ENCODE data around the gene ADAM17.
A peak's percentile ranks its signal among the peaks of the same experiment; 100 is the strongest.
"Not testable (repeated sequence)": the region's sequence is repeated elsewhere in the genome, so short reads cannot be mapped to it uniquely, and the experiment has no call there.

Gene ADAM17

DNA sequence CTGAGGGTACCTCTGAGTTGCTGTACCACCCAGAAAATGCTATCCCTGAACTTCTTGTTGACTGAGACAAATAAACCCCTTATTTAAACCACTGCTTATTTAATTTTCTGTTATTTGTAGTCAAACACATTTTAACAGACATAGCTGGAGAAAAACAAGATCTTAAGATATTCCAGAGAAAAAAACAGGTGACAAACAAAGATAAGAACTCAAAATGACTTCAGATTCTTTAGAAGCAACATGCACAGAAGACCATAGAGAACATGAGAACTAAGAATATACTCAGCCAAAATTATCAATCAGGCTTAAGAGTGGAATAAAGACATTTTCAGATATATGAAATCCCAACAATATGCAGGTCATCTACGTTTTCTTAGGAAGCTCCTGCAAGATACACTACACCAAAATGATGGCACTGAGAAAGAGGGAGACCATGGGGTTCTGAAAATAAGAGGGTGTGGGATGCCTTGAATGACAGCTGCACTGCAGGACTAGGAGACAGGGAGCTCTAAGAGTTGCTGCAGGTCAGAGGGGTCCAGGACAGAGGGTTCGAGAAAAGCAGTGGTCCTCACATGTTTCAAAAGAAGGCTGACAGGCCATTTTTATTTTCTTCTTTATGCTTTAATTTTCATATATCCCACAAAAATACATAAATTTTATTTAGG is 38.4 kb downstream of the ADAM17 start:
- H3K27ac Mint-ChIP-seq, result peak overlapping the region in 1 of 2 donors; percentile 4
- DNase-seq (no peak), ATAC-seq (no peak)
- H3K4me1 Mint-ChIP-seq, result no peaks in the 10 kb centered on the region
- H3K27me3 Mint-ChIP-seq, result no peaks in the 10 kb centered on the region
- H3K9me3 Mint-ChIP-seq, result no peaks in the 10 kb centered on the region
- H3K4me3 Mint-ChIP-seq, result no peak overlapping the region

DNA sequence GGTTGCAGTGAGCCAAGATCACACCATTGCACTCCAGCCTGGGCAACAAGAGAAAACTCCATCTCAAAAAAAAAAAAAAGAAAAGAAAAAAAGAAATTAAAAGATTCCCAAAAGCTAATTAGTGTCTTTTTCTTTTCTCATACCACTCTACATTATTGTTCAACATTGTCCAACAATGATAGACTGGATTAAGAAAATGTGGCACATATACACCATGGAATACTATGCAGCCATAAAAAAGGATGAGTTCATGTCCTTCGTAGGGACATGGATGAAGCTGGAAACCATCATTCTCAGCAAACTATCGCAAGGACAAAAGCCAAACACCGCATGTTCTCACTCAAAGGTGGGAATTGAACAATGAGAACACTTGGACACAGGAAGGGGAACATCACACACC is 41.7 kb downstream of the ADAM17 start:
- DNase-seq, H3K9me3 Mint-ChIP-seq: not testable (repeated sequence)

DNA sequence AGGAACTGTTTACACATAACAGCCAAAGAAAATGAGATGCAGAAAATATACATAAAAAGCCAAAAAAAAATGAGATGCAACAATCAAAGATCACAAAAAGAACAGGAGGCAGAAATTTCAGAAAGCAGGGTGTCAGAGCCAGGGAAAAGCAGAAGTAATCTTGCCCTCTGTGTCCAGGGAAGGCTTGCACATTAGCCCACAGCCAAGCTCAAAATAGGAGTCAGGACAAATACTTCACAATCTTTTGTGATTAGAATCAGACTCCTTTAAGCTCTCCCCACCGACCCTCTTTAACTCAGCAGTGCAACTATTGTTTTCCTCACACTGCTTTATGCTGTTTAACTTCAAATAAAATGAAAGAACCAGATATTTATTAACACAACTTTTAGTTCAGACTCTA is 46.7 kb downstream of the ADAM17 start:
- Mint-ChIP-seq H3K4me1 (no peaks in the 10 kb centered on the region), H3K9me3 (no peaks in the 10 kb centered on the region), H3K4me3 (no peak overlapping the region), H3K27ac (no peak overlapping the region), H3K27me3 (no peaks in the 10 kb centered on the region)
- DNase-seq (no peak), ATAC-seq (no peak)

More for the DNA sequence above, 41.7 kb downstream of the ADAM17 start:
- not testable (repeated sequence) for H3K27me3 Mint-ChIP-seq, H3K4me1 Mint-ChIP-seq, H3K4me3 Mint-ChIP-seq, H3K27ac Mint-ChIP-seq, ATAC-seq

DNA sequence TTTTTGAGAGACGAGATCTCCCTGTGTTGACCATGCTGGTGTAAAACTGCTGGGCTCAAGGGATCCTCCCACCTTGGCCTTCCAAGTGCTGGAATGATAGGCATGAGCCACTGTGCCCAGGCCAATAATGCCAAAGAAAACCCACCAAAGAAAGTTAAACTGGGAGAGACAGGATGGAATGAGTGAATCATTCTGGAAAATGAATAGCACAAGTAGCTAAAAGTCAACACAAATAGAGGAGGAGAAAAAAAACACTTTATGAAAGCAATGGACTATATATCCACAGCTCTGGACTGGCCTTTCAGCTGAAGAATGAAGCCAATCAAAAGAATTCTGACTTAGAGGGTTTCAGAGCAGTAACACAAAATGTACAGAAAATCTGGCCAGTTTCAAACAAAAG is 57.4 kb downstream of the ADAM17 start:
- no peaks in the 10 kb centered on the region for H3K9me3 Mint-ChIP-seq
- no peaks in the 10 kb centered on the region for H3K27me3 Mint-ChIP-seq
- ATAC-seq (no peak), DNase-seq (no peak)
- no peak overlapping the region for H3K4me3 Mint-ChIP-seq
- H3K4me1 Mint-ChIP-seq, result peaks cover 42% of the 10 kb centered on the region
- H3K27ac Mint-ChIP-seq, result peak overlapping the region in 1 of 2 donors; percentile 63

DNA sequence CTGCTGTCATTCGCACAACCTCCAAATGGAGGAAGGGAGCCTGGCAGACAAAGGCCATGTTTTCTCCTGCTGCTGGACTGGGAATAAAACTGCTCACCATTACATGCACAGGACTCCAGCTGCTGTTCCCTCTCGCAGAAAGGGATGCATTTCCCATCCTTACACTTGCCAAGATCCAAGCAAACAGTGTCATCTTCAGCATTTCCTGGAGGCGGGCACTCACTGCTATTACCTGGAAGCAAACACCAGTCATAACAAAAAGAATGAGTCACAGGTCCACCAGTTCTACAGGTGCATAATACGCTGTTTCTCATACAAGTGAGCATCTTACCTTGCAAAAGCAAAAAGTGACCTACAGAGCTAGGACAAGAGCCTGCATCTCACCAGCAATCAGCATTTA is 58.6 kb downstream of the ADAM17 start:
- H3K4me1 Mint-ChIP-seq, result peaks cover 39% of the 10 kb centered on the region
- H3K27ac Mint-ChIP-seq, result no peak overlapping the region

DNA sequence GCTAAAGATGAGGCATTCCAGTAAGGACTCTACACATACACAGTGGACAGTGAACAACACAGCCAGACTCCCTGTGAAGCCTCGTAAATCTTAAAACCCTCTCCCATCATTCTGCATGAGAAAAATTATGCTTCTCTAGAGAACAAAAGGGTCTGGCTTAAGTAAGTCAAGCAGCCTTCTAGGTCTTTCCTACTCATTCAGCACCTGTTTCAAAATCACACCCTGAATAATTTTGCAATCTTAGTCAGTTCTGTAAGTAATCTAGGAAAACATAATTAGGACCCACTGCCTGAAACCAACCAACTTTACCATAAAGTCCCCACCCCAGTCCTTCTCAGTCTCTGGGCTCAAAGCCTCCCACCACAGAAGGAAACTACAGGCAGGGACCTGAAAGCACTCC is 61.5 kb downstream of the ADAM17 start:
- no peaks in the 10 kb centered on the region for H3K27me3 Mint-ChIP-seq
- no peaks in the 10 kb centered on the region for H3K9me3 Mint-ChIP-seq
- peaks cover 34% of the 10 kb centered on the region for H3K4me1 Mint-ChIP-seq
- ATAC-seq (peak; percentile 20), DNase-seq (no peak)
- no peak overlapping the region for H3K4me3 Mint-ChIP-seq
- no peak overlapping the region for H3K27ac Mint-ChIP-seq

More for the DNA sequence above, 58.6 kb downstream of the ADAM17 start:
- DNase-seq (no peak), ATAC-seq (peak; percentile 43)
- Mint-ChIP-seq H3K27me3 (no peaks in the 10 kb centered on the region), H3K4me3 (no peak overlapping the region), H3K9me3 (no peaks in the 10 kb centered on the region)

DNA sequence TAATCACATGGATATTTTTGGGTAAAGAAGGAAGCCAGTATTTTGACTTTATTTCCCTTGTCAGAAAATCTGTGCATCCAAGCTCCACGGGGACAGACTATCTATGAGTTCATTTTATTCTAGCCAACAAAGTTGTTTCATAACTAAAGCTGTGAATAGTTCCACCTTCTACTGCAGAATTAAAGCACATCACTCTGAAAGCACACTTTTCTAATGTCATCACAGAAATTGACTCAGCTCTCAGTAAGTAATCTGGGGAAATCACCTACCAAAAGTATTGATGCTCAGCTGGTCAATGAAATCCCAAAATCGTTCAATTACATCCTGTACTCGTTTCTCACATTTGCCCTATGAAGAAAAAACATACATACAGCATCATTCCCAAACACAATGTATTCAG is 62.2 kb downstream of the ADAM17 start:
- no peak overlapping the region for H3K27ac Mint-ChIP-seq
- no peaks in the 10 kb centered on the region for H3K9me3 Mint-ChIP-seq
- ATAC-seq (peak; percentile 57), DNase-seq (no peak)
- H3K4me3 Mint-ChIP-seq, result no peak overlapping the region
- peaks cover 40% of the 10 kb centered on the region for H3K4me1 Mint-ChIP-seq
- no peaks in the 10 kb centered on the region for H3K27me3 Mint-ChIP-seq

DNA sequence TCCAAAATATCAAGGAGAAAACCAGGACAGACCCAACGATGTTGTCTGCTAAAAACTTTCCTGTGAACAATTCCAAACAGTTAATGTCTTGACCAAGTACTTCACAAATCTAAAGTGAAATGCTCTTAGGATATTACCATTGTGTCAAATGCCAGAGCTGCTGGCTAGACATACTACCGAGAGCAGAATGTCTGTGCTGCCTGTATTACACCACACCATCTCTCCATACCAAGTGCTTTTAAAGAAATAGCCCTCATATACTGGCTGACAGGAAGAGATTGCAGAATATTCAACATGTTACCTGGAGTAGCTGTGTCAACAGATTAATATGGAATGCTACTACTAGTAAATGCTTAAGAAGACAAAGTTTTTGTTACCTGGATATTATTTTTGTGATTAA is 62.7 kb downstream of the ADAM17 start:
- Mint-ChIP-seq H3K4me1 (peaks cover 42% of the 10 kb centered on the region), H3K4me3 (no peak overlapping the region), H3K9me3 (no peaks in the 10 kb centered on the region), H3K27me3 (no peaks in the 10 kb centered on the region), H3K27ac (no peak overlapping the region)
- DNase-seq (no peak), ATAC-seq (no peak)

DNA sequence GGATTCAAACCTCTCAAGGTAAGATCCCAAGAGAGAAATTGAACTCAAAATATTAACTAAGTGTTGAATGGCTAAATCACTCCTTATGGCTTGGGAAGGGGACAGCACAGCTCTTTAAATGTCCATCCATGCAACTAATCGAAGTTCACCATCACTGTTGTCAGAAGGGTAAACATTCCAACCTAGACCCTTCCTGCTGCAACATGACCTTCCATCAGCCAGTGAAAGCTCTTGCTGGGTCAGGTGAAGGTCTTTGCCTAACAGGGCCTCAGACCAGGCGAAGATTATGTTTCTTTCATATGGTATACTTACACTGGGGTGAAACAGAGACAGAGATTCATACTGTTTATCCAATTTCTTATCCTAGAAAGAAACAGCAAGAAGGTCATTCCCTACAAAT is 64.8 kb downstream of the ADAM17 start:
- no peak for ATAC-seq
- no peak for DNase-seq
- peaks cover 25% of the 10 kb centered on the region for H3K4me1 Mint-ChIP-seq
- H3K27me3 Mint-ChIP-seq, result no peaks in the 10 kb centered on the region
- peak overlapping the region; percentile 41 to 78 for H3K27ac Mint-ChIP-seq
- H3K9me3 Mint-ChIP-seq, result no peaks in the 10 kb centered on the region
- no peak overlapping the region for H3K4me3 Mint-ChIP-seq

DNA sequence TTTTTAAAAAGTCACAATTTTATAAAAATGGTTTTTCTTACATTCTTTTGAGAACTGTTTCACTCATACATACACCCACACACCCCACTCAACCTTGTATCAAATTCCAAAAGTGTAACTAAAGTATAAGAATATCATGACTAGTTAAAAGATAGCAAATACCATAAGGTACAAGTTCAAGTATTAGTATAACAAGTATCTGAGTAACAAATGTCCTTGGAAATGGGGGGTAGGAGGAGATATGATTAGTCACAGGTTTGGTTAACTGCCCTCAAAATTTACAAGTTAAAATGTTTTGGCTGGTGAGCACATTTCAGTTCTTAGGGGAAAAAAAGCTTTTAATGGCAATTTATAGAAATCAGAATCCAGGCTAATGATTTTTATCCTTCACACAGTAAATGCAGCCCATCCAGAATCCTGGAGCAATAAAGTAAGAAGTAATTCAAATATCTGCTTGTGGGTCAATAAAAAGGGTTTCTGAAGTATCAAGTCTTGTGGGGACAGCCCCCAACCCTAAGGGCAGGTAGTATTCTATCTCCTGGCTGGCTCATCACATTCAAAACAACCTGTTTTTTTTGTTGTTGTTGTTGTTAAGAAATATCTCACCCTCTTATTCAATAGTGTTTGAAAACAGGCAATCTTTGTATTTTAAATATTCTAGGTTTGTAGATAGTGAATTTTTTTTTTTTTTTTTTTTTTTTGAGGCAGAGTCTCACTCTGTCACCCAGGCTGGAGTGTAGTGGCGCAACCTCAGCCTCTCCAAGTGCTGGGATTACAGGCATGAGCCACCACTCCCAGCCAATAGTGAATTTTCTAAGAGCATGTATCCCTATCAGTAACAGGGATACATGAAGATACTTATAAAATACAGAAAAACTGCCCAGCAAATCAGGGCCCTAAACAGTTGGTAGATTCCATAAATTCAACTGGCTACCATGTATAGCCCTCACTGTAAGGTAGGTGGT is 66.8 kb downstream of the ADAM17 start:
- ATAC-seq (peak; percentile 76), DNase-seq (no peak)
- Mint-ChIP-seq H3K27me3 (no peaks in the 10 kb centered on the region), H3K27ac (peak overlapping the region; percentile 5 to 34), H3K9me3 (no peaks in the 10 kb centered on the region), H3K4me1 (peaks cover 17% of the 10 kb centered on the region), H3K4me3 (no peak overlapping the region)

DNA sequence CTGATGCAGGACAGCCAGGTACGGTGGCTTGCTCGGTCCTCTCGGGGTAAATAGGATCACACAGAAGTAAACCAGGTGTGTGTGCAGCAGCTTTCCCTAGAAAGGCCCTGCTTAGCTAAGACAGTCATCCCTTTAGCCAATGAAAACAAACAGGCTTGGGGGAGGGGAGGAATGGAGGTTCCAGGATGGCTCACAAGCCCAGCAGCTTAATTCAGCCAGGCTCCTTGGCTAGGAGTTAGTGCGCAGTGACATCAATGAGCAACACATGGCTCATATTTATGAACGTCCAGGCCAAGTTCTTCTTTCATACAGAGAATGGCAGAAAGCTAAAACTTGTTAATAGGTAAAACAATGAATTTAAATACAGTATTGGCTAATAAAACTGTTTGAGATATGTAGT is 71.1 kb downstream of the ADAM17 start:
- H3K4me1 Mint-ChIP-seq, result peaks cover 15% of the 10 kb centered on the region
- ATAC-seq, result no peak
- DNase-seq, result no peak
- H3K4me3 Mint-ChIP-seq, result no peak overlapping the region
- H3K27ac Mint-ChIP-seq, result peak overlapping the region in 1 of 2 donors; percentile 12
- H3K9me3 Mint-ChIP-seq, result no peaks in the 10 kb centered on the region
- H3K27me3 Mint-ChIP-seq, result no peaks in the 10 kb centered on the region

DNA sequence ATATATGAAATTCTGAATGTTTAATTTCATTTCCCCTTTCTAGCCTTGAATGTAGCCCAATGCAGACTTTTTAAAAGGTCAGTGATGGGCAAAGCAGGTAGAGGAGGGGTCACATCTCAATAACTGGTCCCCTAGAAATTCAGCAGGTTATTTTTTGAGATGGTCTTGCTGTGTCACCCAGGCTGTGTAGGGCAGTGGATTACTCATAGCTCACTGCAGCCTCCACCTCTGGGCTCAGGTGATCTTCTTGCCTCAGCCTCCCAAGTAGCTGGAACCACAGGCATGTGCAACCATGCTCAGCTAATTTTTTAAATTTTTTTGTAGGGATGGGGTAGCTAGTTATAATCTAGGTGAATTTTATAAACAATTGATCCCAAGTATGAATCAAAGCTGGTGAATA is 72.5 kb downstream of the ADAM17 start:
- Mint-ChIP-seq H3K4me3 (no peak overlapping the region), H3K27ac (no peak overlapping the region), H3K4me1 (peaks cover 13% of the 10 kb centered on the region), H3K27me3 (no peaks in the 10 kb centered on the region), H3K9me3 (no peaks in the 10 kb centered on the region)
- ATAC-seq (no peak), DNase-seq (no peak)

DNA sequence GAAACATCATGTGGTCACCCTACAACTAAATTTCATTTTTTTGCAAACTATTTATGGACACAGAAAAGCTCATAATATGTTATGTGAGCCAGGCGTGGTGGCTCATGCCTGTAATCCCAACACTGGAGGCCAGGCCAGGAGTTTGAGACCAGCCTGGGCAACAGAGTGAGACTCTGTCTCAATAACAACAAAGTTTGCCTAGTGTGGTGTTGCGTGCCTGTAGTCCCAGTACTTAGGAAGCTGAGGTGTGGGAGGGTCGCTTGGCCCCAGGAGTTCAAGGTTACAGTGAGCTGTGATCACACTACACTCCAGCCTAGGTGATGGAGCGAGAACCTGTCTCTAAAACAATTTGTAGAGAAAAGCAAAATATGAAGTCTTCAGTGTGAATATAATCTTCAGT is 75.5 kb downstream of the ADAM17 start:
- Mint-ChIP-seq H3K4me1 (peaks cover 41% of the 10 kb centered on the region), H3K27me3 (no peaks in the 10 kb centered on the region), H3K27ac (peak overlapping the region; percentile 38 to 67), H3K4me3 (no peak overlapping the region), H3K9me3 (peaks cover 0 to 7% of the 10 kb centered on the region in 2 donors)
- no peak for DNase-seq
- ATAC-seq, result no peak

DNA sequence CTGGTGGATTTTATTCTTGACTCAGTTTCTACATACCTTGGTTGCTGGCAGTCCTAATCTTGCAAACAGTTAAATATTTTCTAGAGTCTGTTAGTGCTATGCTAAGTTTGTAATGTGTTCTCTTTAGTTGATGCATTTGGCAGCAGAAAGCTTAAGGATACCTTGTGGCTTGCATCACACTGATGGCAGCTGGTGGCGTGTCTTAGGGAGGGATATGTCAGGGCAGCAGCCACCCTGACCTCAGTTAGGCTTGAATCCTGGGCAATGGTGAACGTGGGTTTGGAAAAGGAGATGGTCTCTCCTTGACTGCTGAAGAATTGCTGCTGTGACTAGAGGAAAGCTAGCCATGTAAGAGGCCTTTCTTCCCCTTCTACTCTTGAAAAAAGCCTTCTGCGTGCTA is 77.1 kb downstream of the ADAM17 start:
- H3K27me3 Mint-ChIP-seq, result no peaks in the 10 kb centered on the region
- H3K4me1 Mint-ChIP-seq, result peaks cover 42% of the 10 kb centered on the region

DNA sequence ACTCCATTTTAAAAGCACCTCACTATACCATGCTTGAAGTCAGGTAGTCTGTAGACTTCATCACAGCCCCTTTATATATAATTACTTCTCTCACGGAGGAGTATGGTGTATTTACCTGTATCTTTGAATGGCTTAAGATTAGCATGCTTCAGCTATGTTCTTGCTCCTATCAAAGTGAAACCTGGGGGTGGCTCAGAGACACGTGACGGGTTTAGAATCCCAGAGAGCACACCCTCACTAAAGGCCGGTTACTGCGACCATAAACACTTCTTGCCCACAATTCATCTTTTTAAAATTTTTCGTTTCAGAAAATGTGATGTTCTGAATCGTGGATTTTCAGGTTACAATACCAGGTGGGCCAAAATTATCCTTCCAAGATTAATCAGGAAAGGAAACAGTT is 77.7 kb downstream of the ADAM17 start:
- no peak overlapping the region for H3K4me3 Mint-ChIP-seq
- ATAC-seq (no peak), DNase-seq (no peak)
- no peak overlapping the region for H3K27ac Mint-ChIP-seq
- H3K4me1 Mint-ChIP-seq, result peaks cover 47% of the 10 kb centered on the region
- H3K9me3 Mint-ChIP-seq, result peaks cover 0 to 7% of the 10 kb centered on the region in 2 donors
- H3K27me3 Mint-ChIP-seq, result no peaks in the 10 kb centered on the region

More for the DNA sequence above, 77.1 kb downstream of the ADAM17 start:
- peaks cover 0 to 7% of the 10 kb centered on the region in 2 donors for H3K9me3 Mint-ChIP-seq
- no peak overlapping the region for H3K27ac Mint-ChIP-seq
- H3K4me3 Mint-ChIP-seq, result no peak overlapping the region
- ATAC-seq (no peak), DNase-seq (no peak)
